Stomach (tissue), 9 donors: ENCODE data around the gene PRSS53. TPM values are rescaled to one million over a fixed set of nuclear protein-coding genes. Genes with fewer than 3 reads are reported as not detected.

ENCODE experiments used
- DNase-seq, 2 donors: peaks; one replicate each; pipeline versions ENCODE4 v3.0.0 to v3.0.0-alpha.2; 2013 to 2019
- H3K27ac ChIP-seq, 5 donors: fragments of 200-600 bp in 4 of 5; sonication (generic) in 4 of 5; one replicate each; pipeline ENCODE4 v1.5.1; 2013 to 2019; ENCODE audit warnings: mild to moderate bottlenecking in 1 of 5, moderate library complexity in 1 of 5
- H3K27me3 ChIP-seq, 3 donors: fragments of 200-600 bp; sonication (generic); one replicate each; pipeline ENCODE4 v1.5.1; 2017 to 2019; ENCODE audit warnings: mixed run types in 1 of 3
- H3K36me3 ChIP-seq, 4 donors: fragments of 200-600 bp; sonication (generic); 1 replicate in 3 of 4; 2 replicates in 1 of 4; pipeline ENCODE4 v1.5.1; 2016 to 2019
- H3K4me1 ChIP-seq, 4 donors: fragments of 200-600 bp; sonication (generic); one replicate each; pipeline ENCODE4 v1.5.1; 2016 to 2019
- H3K4me3 ChIP-seq, 4 donors: fragments of 200-600 bp; sonication (generic) in 3 of 4; one replicate each; pipeline ENCODE4 v1.5.1; 2016 to 2019; ENCODE audit warnings: mild to moderate bottlenecking in 1 of 4
- H3K9me3 ChIP-seq, 4 donors: fragments of 200-600 bp; sonication (generic); one replicate each; pipeline ENCODE4 v1.5.1; 2016 to 2019
- EP300 ChIP-seq: sonication (generic); formaldehyde crosslinking; IDR thresholded peaks from one replicate; pipeline ENCODE4 v1.6.1; 2017; ENCODE audit warnings: antibody characterized with exemption
- POLR2A ChIP-seq, 4 donors: fragments of 450-650 bp; IDR thresholded peaks; one replicate each; pipeline ENCODE4 v1.6.1; 2016; ENCODE audit warnings: antibody characterized with exemption in 4 of 4, control low read depth in 2 of 4, mild to moderate bottlenecking in 1 of 4, moderate library complexity in 1 of 4
- POLR2AphosphoS5 ChIP-seq, 3 donors: sonication (generic); formaldehyde crosslinking; IDR thresholded peaks; one replicate each; pipeline ENCODE4 v1.6.1; 2016; ENCODE audit warnings: antibody characterized with exemption in 3 of 3
- WGBS, 5 donors: extraction: QIAGEN DNeasy Blood & Tissue Kit in 3 of 5; methylation state at CpG; one replicate each; pipeline versions ENCODE4 v1.1.5 to v1.1.7; 2013 to 2018; 5-methylcytosine and 5-hydroxymethylcytosine counted together
- intact Hi-C: fragments of 100-400 bp; cut with DNase I; formaldehyde crosslinking; loops from one replicate; pipeline ENCODE4 v1.15.1; 2023; ENCODE audit warnings: low total_unique reads
- polyA plus RNA-seq, 3 donors: library from polyadenylated mRNA; stranded (reverse); fragments of 200-250 nt; gene quantifications; one replicate each; pipeline ENCODE4 v1.2.3, GENCODE V29; 2013
- total RNA-seq, 5 donors: library from RNA; depleted of rRNA; stranded (reverse); fragments of >200 nt; gene quantifications; one replicate each; pipeline versions ENCODE4 v1.1.0 to v1.2.3, GENCODE V29; 2014 to 2016
- TF ChIP-seq, protein P1 (sequence below), 7 experiments: fragments of 450-650 bp in 4 of 7; fragments of 200-600 bp in 3 of 7; sonication (generic) in 3 of 7; IDR thresholded peaks; one replicate each; pipeline ENCODE4 v1.5.1; 2016 to 2019; ENCODE audit warnings: antibody characterized with exemption in 7 of 7, control low read depth in 2 of 7, mild to moderate bottlenecking in 1 of 7
- donor health status: healthy with polysubstance abuse.
- donor health status: Bipolar disorder and iron deficiency.
- donor health status: healthy.

The PRSS53 gene
- total and polyA plus RNA-seq, 8 donors: 0.46 to 5.3 (median 1.3) TPM; not detected in 1

DNA sequence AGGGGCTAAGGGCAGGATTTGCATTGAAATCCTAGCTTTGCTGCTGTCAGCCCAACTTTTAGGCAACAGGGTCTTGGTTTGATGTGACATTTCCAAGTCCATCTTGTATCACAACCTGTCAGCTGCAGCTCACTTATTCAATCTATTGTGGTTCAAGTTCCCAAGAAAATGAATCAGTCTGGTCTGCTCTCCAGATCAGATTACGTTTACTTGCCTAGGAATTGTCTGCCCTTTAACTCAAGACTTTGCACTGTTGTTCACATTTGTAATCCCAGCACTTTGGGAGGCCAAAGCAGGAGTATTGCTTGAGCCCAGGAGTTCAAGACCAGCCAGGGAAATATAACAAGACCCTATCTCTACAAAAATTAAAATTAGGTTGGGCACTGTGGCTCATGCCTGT, 45.4 kb downstream of the PRSS53 start:
- Histone ChIP-seq H3K4me3 (no peak overlapping the region), H3K4me1 (peaks cover 0 to 7% (median 3%) of the 10 kb centered on the region in 4 donors), H3K9me3 (no peaks in the 10 kb centered on the region), H3K27me3 (no peaks in the 10 kb centered on the region), H3K27ac (no peak overlapping the region), H3K36me3 (peaks cover 22 to 53% (median 51%) of the 10 kb centered on the region in 4 donors)
- WGBS, 5 donors: 74 to 93% (median 88%) methylated on average over 1 of the region's 1 CpG
- DNase-seq: no peak
- TF ChIP-seq EP300 (no peak), POLR2AphosphoS5 (IDR thresholded peaks at IDR 0.05) (no peak), POLR2A (IDR thresholded peaks at IDR 0.05) (no peak)
- TF ChIP-seq, protein P1, sequence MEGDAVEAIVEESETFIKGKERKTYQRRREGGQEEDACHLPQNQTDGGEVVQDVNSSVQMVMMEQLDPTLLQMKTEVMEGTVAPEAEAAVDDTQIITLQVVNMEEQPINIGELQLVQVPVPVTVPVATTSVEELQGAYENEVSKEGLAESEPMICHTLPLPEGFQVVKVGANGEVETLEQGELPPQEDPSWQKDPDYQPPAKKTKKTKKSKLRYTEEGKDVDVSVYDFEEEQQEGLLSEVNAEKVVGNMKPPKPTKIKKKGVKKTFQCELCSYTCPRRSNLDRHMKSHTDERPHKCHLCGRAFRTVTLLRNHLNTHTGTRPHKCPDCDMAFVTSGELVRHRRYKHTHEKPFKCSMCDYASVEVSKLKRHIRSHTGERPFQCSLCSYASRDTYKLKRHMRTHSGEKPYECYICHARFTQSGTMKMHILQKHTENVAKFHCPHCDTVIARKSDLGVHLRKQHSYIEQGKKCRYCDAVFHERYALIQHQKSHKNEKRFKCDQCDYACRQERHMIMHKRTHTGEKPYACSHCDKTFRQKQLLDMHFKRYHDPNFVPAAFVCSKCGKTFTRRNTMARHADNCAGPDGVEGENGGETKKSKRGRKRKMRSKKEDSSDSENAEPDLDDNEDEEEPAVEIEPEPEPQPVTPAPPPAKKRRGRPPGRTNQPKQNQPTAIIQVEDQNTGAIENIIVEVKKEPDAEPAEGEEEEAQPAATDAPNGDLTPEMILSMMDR (IDR thresholded peaks at IDR 0.05): no peak
- intact Hi-C loops: no loop called here

DNA sequence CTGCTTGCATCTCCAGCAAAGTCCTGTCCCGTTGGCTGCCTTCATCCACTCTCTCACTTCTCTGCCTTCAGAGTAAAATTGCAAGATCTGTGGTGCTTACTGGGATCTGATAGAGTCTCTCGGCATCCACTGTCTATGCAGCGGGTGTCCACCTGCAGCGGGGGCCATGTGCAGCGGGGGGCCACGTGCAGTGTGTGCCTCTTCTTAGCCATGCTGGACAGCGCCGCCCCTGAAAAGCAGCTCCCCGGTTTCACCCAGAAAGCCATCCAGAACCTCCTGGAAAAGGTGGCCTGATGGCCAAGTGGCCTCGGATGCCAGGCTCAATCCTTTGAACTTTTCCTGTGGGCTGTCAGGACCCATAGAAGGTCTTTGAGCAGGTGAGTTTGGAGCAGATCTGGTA, 45.9 kb downstream of the PRSS53 start:
- Histone ChIP-seq H3K27me3 (no peaks in the 10 kb centered on the region), H3K4me3 (no peak overlapping the region), H3K9me3 (no peaks in the 10 kb centered on the region), H3K4me1 (peaks cover 0 to 7% (median 3%) of the 10 kb centered on the region in 4 donors), H3K36me3 (peaks cover 27 to 58% (median 56%) of the 10 kb centered on the region in 4 donors), H3K27ac (no peak overlapping the region)
- 87 to 92% (median 89%) methylated on average over 9 to 10 of the region's 10 CpGs for WGBS, 5 donors
- TF ChIP-seq POLR2A (IDR thresholded peaks at IDR 0.05) (no peak), POLR2AphosphoS5 (IDR thresholded peaks at IDR 0.05) (no peak), EP300 (no peak)
- intact Hi-C loops: no loop called here
- DNase-seq: no peak

DNA sequence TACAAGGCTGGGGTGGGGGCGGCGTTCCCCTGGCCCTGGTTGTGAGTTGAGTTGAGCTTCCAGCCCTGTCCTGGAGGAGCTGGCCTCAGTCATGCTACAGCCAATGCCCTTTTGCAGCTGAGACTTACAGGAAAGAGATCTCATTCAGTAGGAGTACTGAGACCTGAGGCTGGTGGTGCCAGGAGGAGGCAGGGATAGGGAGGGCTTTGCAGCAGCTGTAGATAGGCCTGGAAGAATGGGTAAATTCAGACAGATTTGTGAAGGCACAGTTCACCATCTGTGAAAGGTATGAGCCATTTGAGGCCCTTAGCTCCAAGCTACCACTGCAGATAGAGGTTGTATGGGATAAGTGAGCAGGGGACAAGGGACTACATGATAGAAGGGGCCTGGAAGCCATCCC, 49.8 kb downstream of the PRSS53 start:
- Histone ChIP-seq H3K36me3 (peaks cover 41 to 90% (median 86%) of the 10 kb centered on the region in 4 donors), H3K9me3 (no peaks in the 10 kb centered on the region), H3K27me3 (no peaks in the 10 kb centered on the region), H3K27ac (no peak overlapping the region), H3K4me1 (peaks cover 5 to 37% (median 15%) of the 10 kb centered on the region in 4 donors), H3K4me3 (no peak overlapping the region)
- TF ChIP-seq, protein P1 (IDR thresholded peaks at IDR 0.05): no peak
- TF ChIP-seq POLR2AphosphoS5 (IDR thresholded peaks at IDR 0.05) (no peak), EP300 (no peak), POLR2A (IDR thresholded peaks at IDR 0.05) (no peak)
- intact Hi-C loops: no loop called here
- 90 to 100% (median 99%) methylated on average over 2 of the region's 2 CpGs for WGBS, 5 donors
- no peak for DNase-seq

DNA sequence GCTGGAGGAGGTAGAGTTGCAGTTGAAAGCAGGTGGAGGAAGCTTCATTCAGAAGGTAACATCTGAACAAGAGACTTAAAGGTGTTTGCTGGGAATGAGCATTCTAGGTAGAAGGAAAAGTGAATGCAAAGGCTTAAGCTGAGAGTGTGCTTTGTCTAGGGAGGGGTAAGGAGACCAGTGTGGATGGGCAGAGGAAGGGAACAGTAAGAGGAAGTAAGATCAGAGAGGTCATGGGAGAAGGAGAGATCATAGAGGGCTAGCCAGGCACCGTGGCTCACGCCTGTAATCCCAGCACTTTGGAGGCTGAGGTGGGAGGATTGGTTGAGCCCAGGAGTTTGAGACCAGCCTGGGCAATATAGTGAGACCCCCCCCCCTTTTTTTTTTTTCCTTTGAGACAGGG, 52.1 kb downstream of the PRSS53 start:
- TF ChIP-seq POLR2A (IDR thresholded peaks at IDR 0.05) (no peak), EP300 (no peak), POLR2AphosphoS5 (IDR thresholded peaks at IDR 0.05) (no peak)
- TF ChIP-seq, protein P1 (IDR thresholded peaks at IDR 0.05): no peak
- no peak for DNase-seq
- H3K27me3 ChIP-seq: no peaks in the 10 kb centered on the region
- peaks cover 5 to 42% (median 24%) of the 10 kb centered on the region in 4 donors for H3K4me1 ChIP-seq
- no peak overlapping the region for H3K27ac ChIP-seq
- WGBS, 5 donors: 48 to 73% (median 72%) methylated on average over 2 of the region's 2 CpGs
- H3K9me3 ChIP-seq: no peaks in the 10 kb centered on the region
- no peak overlapping the region for H3K4me3 ChIP-seq
- intact Hi-C loops: no loop called here
- peaks cover 41 to 71% (median 67%) of the 10 kb centered on the region in 4 donors for H3K36me3 ChIP-seq
